Measurements from ENCODE around the gene NFIA. TPM values are rescaled to one million over a fixed set of nuclear protein-coding genes. Genes with fewer than 3 reads are reported as not detected.
"Not testable (repeated sequence)": the region's sequence is repeated elsewhere in the genome, so short reads cannot be mapped to it uniquely, and the experiment has no call there.

Gene NFIA
- total RNA-seq, 1 donor = 19.7 TPM

DNA sequence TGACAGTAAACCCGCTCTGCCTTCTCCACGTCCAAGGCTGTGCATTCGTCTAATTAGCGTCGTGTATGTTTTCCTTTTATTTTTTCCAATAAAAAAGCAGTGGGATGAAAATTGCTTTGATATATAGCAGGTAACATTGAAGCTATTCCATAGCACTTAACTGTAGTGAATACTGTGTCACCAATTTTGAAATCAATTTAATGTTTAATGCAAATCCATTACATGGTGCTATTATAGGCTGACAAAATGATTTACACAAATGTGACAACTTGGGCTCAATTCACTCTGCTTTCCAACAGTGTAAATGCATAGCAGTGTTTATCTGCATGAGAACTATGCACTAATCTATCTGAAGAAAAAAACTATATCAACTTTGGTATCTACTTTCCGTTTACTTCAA lies 377.8 kb downstream of the NFIA start:
- no peak for DNase-seq (ENCODE audit: low read depth in 2 of 3, low spot score in 2 of 3)

DNA sequence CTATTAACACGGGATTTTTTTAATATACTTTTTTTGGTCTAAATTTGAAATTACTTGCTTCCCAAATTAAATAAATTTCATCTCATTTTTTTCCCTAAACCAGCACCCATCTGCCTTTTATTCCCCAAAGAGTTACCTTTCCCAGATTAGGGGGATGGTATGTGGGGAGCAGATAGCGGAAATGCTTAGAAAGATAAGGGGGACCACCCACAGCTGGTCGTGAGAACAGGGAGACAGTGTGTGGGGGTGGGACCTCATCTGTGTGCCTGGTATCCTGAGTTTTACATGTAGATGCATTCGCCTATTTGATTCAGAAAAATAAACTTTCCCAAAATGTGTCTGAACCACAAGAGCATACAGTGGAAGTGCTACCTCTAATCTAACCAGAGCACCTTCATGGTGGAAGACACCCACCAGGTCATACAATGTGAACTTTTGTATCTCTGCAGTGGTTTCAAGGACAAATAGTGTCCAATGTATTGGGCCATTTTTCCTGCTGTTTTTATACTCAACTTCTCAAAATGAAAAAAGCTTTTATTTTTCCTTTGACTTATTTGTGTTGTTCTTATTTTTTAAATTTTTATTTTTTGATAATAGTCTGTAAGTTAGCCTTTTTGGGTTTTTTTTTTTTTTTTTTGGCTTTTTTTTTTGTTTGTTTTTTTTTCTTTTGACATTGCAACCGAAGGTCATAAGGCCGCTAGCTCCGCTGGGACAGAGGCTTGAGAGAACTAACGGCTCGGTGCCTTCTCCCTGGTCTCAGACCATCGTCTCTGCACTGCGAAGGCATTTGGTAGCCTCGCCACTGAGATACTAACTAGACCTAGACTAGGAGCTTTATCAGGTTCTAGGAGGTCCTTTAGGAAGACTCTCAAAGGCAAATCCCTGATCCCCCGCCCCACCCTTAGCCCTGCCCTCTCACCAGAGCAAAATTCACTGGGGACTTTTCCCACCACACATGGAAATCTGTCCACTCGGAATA lies 379.3 kb downstream of the NFIA start:
- DNase-seq (ENCODE audit: low read depth in 2 of 3, low spot score in 2 of 3) = no peak

DNA sequence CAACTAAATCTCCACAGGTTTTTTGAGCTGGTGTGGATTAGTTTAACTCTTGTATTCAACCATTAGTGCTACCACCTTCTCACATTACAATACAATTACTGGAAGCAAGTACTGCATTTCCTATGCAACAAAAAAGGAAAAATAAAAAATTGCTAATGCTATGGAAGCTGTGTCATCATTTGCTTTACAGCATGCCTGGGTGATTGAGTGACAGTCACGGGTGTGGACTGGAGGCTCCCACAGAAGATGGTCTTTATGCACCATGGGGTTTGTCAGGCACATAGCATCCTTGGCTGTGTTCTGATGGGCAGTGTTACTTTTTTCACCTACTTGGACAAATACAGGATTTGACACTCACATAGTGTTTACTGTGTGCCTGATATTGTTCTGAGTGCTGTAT lies 380.3 kb downstream of the NFIA start:
- DNase-seq (ENCODE audit: low read depth in 2 of 3, low spot score in 2 of 3) = no peak

DNA sequence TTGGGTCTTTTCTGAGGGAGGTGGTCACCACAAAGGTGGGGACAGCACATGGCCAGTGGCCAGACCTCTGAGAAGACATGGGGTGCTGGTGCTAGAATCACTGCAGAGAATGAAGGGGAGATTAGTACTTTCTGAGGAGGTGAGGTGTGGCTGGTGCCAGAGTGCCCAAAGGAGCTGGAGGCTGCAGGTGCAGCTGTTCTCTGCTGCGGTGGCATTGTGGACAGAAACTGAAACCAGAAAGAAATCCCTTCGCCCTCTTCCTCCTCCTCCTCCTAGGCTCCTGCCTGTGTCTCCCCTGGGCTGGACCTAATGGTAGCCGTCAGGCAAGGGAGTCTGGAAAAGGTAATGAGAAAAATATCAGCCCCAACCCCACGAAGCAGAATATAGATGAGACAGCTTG lies 380.9 kb downstream of the NFIA start:
- DNase-seq (ENCODE audit: low read depth in 2 of 3, low spot score in 2 of 3) = no peak

DNA sequence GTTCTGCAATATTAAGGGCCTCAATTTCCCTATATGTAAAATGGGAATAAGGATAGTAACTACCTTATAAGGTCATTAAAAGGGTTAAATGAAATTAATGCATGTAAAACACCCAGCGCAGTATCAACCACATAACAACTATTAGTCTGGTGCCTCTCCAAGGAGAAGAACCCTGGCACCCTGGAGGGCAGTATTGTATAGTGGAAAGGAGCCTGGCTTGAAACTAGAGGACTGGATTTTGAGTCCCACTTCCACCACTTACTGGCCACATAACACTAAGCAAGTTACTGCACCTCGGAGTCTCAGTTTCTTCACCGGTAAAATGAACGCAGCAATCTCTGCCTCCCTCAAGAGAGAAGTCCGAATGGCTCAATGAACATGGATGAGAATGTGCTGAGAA lies 385.5 kb downstream of the NFIA start:
- not testable (repeated sequence) for DNase-seq (ENCODE audit: low read depth in 2 of 3, low spot score in 2 of 3)

DNA sequence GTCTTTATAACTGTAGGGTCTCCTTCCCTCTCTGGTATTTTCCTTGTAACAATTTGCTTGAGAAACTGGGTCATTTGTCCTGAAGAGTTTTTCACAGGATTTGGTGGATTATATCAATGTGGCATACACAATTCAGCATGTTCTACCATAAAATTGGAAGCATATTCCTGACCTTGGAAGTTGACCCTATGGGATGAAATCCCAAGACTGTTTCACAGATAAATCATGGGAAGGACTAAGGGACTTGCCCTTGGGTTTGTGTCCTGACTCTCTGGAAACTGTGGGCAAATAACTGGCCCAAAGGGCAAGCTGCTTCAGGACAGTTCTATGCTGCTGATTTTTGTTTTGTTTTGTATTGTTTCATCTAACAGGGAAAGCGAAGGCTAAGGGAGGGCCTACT lies 387.0 kb downstream of the NFIA start:
- no peak for DNase-seq (ENCODE audit: low read depth in 2 of 3, low spot score in 2 of 3)

DNA sequence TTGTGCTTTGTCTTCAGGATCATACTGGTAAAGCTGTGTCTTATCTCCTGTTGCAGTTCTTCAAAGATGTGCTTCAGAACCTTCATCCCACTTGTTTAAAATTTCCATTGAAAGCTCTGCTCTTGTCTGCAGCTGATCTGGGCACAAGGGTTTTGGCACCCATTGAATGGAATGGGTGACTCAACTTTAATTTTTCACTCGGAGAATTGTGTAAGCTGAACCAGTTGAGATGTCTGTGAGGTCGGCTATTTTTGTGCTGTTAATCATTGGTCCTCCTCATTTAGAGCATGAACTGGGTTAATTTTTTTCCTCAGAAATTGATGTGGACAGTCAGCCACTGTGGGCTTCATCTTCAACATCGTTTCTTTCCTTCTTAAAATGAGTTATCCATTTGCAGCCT lies 390.5 kb downstream of the NFIA start:
- no peak for DNase-seq (ENCODE audit: low read depth in 2 of 3, low spot score in 2 of 3)

DNA sequence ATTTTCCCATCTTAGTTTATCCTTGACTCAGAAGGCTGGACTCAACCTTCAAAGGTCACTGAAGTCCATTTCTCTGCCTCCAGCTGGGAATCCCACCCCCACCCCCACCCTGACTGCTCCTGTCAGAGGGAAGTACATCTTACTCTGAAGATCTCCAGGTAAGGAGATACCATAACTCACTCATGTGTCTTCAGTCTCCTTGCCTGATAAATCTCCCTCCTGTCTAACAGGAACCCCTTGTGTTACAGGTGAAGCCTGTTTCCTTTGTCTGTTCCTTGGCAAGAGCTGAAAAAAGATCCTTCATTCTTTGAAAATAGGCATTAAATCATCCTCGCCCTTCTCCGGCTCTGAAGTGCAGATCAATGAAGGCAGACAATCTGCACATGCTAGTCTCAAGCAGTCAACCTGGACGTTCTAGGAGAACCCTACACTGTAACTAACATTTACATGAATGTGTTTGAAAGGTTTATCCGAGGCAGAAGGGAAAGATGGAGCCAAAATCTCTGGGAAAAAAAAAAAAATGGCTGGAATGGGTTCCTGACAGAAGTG lies 392.0 kb downstream of the NFIA start:
- no peak for DNase-seq (ENCODE audit: low read depth in 2 of 3, low spot score in 2 of 3)

DNA sequence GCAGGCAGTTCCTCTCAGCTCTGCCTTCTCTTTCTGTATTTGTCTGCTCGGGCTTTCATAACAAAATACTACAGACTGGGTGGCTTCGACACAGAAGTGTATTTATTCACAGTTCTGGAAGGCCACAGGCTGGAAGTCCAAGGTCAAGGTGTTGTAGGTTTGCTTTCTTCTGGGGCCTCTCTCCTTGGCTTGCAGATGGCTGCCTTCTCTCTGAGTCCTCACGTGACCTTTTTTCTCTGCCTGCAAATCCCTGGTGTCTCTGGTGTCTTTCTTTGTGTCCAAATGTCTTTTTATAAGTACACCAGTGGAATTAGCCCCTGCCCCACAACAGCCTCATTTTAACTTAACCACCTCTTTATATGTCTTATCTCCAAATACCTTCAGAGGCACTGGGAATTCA lies 392.6 kb downstream of the NFIA start:
- no peak for DNase-seq (ENCODE audit: low read depth in 2 of 3, low spot score in 2 of 3)

DNA sequence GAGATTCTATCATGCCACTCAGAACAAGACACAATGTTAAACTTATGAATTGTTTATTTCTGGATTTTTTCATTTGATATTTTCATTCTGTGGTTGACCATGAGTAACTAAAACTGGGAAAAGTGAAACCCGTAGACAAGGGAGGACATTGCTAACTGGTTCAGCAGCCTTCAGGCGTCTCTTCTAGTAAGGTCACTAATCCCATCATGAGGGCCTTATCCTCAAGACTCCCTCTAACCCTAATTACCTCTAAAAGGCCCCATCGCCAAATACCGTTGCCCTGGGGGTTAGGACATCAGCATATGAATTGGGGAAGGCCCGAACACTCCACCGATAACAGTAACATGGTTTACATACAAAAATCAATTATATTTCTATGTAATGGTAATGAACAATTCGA lies 394.9 kb downstream of the NFIA start:
- no peak for DNase-seq (ENCODE audit: low read depth in 2 of 3, low spot score in 2 of 3)

DNA sequence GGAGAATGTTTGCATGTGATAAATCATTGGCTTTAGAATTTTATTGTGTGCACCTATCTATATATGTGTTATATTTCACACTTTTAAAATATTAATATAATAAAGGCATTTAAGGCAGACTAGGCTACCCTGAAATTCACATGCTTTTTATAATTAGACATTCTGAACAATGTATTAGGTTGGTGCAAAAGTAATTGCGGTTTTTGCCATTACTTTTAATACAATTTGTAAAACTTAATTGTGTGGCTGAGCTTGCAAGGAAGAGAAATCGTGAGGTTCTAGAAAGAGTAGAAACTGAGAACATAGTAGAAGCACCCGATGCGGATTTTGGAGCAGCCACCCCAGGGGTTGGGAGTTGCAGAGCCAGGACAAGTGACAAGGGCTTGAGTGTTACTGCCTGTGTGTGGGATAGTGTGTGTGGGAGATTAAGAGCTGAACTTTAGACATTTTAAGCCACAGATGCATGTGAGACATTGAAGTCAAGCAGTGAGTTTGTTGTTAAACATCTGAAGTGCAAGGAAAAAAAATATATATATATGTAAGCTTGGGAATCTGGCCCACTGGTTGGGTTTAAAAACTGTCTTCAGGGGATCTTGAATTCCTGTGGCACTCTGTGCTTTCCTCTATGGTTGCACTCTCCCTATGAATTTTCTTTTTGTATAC lies 398.0 kb downstream of the NFIA start:
- no peak for DNase-seq (ENCODE audit: low read depth in 2 of 3, low spot score in 2 of 3)

DNA sequence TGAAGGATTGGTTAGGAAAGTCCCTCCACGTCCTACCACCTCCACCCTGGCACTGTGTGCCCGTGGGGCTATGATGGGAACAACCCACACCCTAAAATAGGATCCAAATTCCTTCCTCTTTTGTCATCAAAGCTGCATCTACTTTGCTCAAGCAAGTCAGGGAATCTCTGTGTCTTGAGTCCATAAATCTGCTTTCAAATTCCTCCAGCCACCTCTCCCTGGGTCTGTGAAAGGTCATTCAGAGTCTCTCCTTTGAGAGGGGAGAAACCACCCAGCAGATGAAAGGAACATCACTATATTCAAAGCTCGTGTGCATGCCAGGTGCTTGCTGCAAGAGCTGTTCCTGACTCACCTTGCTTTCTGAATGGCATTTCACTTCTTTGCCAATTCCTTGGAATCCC lies 399.0 kb downstream of the NFIA start:
- no peak for DNase-seq (ENCODE audit: low read depth in 2 of 3, low spot score in 2 of 3)

DNA sequence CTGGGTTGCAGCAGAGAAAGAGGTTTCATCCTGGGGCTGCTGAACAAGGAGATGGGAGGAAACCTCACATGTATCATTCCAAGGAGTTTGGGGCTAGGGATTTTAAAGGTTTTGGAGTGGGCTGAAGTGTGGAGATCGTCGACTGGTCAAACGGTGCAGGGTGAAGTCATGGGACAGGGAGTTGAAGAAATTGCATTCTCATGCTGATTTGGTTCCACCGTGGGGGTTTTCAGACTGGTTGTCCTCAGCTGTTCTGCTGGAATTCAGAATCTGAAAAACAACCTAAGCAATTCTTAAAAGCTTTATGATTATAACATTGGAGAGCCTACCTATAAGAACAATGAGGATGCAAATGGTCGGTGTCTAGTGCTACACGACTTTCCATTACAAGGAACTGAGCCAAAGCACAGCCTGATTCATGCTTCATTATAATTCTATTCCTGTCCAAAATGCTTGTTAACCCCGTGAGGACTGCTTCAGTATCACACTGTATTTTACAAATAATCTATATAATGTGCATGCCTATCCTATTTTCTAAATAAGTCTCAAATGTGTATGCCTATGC lies 399.9 kb downstream of the NFIA start:
- DNase-seq (ENCODE audit: low read depth in 2 of 3, low spot score in 2 of 3) = no peak

DNA sequence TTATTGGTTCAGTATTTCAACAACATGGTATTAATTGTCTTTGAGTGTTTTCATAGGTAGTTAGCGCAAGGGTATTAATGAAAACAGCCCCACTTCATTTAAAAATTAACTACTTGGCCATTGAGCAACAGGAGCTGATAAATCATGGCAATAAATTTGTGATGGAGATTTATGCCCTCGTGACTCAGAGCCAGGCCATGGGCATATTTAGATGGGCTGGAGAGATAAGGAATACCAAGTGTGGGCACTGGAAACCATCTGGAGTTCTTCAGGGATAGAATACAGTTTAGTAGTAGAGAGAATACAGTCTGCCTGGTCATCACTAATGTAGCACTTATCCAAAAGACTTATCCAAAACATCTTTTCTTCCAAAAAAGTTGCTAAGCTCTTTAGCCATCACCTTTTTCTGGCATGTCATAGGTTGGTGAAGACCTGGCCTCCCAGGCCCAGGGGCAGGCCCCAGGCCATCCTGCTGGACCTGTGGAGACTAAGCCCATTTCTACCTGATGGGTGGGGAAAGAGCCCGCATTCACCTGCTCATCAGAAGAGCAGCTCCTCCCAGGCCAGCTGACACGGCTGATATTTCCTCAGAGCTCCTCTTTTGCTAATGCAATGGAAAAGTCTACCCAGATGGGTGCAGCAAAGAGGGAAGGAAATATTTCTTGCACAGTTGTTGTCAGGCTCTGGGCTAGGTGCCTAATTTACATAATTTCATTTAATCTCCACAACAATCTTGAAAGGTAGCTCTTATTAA lies 404.6 kb downstream of the NFIA start:
- DNase-seq (ENCODE audit: low read depth in 2 of 3, low spot score in 2 of 3) = no peak

DNA sequence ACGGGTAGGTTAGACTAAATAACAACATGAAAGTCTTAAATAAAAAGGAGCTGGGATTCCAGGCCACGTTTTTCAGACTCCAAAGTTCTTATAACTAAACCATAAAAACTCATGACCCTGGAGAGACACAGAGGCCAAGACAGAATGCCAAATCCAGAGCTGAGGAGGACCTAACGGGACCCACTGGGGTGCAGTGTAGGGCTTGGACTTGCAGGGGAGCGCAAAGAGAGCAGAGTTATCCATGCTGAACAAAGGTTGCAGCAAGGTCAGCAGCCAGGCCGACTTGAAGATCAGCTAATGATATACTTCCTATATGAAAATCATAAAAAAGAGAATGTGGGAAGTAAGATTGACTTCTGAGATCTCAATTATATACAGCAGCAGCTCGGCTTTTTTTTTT lies 405.4 kb downstream of the NFIA start:
- DNase-seq (ENCODE audit: low read depth in 2 of 3, low spot score in 2 of 3) = no peak

DNA sequence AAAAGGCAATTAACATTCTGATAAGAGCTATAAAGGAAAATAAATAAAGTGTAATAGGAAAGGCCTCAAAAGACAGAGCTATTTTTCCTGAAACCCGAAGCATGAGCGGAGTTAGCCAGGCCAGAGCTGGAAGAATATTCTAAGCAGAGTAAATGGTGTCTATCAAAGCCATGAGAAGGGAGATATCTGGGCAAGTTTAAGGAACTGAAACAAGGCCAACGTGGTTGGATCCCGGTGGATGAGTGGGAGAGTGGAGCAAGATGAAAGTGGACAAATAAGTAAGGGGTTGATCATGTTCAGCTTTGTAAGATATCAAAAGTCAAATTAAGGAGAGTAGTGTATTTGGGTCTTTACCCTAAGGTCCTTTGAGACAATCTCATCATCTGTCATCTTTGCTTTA lies 408.6 kb downstream of the NFIA start:
- DNase-seq (ENCODE audit: low read depth in 2 of 3, low spot score in 2 of 3) = no peak

DNA sequence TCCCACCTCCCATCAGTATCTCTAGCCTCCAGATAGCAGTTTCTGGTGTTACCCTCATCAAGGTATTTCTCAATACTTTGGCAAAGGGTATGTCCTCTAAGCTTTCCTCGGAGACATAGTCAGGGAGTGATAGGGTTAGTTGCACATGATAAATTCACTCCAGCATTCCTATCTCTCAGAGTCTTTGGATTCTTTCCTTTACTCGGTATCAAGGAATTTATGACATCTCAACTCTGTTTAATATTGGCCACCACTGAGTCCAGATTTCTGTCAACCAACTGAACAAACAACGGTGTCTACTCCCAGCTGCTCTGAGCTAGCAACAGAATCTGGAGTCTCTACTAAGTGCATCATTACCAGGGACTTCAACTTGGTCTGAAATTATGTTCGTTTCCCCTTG lies 409.1 kb downstream of the NFIA start:
- DNase-seq (ENCODE audit: low read depth in 2 of 3, low spot score in 2 of 3) = no peak

DNA sequence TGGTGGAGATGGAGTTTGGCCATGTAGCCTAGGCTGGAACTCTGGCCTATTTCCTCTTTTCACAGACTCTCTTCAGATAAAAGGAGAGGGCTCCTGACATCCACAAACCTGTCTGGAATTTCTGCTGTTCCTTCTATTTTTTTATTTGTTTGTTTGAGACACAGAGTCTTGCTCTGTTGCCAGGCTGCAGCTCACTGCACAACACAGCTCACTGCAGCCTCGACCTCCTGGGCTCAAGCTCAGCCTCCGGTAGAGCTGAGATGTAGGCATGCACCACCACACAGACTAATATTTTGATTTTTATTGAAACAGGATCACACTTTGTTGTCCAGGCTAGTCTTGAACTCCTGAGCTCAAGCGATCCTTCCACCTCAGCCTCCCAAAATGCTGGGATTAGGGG lies 411.6 kb downstream of the NFIA start:
- no peak for DNase-seq (ENCODE audit: low read depth in 2 of 3, low spot score in 2 of 3)

DNA sequence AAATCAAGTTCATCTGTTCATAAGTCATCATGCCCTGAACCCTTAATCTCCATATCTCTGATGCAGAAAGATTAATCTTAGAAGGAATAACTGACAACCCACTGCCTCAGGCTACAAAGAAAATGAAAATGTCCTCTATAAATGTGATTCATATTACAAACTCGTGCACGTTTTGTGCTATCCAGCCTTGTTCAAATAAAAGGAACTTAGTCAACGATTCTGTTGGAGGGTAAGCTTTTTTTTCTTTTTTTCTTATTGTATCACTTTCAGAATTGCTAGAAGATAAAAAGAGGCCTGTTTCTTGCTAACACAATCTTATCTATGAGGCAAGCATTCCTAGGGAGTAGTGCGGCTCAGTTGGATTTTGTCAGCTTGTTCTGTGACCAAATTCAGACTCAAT lies 414.1 kb downstream of the NFIA start:
- DNase-seq (ENCODE audit: low read depth in 2 of 3, low spot score in 2 of 3) = no peak

DNA sequence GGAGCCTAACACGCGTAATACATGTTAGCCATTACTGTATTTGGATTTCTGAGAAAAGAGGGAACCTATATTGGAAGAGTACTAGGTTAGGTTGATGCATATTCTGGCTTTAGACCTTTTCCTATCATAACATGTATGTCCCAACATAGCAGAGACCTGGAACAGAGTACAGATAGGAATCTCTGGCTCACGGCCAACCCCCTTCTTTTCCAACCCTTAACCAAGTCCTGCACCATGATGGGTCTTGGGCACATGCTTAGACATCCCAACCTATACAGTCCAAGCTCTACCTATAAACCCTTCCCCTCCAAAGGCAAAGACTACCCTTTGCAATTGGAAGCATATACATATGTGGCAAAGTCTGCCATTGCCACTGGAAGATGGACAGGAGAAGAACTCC lies 414.7 kb downstream of the NFIA start:
- no peak for DNase-seq (ENCODE audit: low read depth in 2 of 3, low spot score in 2 of 3)

DNA sequence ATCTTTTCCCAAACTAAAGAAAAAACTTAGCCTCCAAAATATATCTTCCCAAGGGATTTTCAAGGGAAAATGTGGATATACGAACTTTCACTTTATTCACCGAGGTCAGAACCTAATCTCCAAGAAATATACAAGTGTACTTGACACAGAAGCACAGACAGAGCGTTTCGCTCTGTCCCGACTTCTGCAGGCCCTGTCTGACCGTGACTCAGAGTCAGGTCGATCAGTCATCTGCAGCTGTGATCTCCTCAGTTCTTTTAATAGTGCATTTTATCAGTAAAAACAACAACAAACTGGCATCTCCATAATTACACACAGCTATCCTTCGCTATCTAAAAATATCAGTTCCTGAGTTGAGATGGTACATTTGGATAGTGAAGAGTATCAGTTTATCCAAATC lies 416.0 kb downstream of the NFIA start:
- no peak for DNase-seq (ENCODE audit: low read depth in 2 of 3, low spot score in 2 of 3)
